Germinal center (tissue), 1 donor: ENCODE measurements around the gene PCOLCE2.

ENCODE experiments used
- DNase-seq: peaks from one replicate; pipeline ENCODE4 v3.0.0; 2012; ENCODE audit warnings: mixed read lengths, low spot score

PCOLCE2 gene

DNA sequence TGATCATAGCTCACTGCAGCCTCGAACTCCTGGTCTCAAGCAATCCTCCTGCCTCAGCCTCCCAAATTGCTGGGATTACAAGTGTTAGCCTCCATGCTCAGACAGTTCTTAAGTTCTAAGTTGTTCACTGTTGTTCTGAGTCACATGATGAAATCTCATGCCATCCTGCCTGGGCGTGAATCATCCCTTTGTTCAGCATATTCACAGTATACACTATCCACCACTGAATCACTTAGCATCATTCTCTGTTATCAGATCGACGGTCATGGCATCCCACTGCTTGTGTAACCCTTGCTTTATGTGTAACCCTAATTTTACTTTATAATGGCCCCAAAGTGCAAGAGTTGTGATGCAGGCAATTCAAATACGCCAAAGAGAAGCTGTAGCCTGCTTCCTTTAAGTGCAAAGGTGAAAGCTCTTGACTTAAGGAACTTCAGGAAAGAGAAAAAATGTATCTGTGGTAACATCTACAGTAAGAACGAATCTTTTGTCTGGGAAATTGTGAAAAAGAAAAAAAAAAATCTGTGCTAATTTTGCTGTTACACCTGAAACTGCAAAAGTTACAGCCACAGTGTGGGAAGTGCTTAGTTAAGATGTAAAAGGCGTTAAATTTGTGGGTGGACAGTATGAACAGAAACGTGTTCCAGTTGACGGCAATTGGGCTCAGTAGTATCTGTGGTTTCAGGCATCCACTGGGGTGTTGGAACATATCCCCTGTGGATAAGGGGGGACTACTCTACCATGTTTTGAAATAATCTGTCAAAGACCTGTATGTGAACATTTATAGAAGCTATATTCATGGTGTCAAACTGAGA is 80.6 kb downstream of the PCOLCE2 start:
- DNase-seq: no peak

DNA sequence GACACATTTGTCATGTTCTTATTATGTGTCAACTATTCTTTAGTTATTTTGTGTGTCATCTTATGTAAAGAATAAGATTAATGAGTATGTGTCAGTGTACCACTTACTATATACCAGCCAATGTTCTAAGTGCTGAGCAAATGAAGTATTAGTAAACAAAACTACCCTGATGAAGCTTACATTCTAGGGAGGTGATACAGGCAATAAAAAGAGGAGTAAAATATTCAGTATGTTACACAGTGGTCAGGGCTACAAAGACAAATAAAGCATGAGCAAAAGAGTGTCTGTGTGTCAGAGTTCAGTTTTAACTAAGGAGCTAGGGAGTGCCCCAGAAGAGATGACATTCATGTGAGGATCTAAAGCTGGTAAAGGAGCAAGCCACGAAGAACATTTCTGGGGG is 86.0 kb downstream of the PCOLCE2 start:
- DNase-seq: no peak

DNA sequence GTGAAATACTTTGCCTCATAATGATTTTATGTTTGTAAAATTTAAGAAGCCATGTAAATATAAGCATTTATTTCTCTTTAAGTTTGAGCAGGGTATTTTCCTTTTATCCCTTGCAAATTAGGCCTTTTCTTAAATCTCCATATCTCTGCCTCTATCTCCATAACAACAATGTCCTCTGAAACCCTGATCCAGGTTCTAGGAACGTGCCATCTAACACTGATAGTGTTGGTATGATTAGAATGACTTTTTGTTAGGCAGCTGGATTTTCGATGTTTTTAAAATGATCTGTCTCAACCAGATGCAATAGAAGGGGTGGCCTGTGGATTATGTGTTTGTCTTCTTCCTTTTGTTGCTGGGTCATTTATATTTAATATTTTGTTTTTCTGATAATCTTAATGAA is 87.1 kb downstream of the PCOLCE2 start:
- no peak for DNase-seq

DNA sequence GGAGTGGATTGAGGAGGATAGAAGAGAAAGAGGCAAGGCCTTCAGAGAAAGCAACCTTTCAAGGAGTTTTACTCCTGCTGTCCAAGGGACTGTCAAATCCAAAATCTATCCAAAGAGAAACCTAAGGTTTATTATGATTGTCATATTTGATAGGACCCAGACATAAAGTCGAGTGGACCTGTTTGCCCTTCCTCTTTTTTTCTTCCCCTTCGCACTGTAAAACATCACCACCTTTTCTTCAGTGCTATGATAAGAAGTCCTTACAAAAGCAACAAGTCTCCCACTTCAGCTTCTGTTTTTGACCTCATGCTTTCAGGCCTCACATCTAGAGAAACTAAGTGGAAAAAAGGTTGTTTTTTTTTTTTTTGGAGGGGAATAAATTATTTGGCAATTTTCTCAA is 92.1 kb downstream of the PCOLCE2 start:
- DNase-seq: no peak

DNA sequence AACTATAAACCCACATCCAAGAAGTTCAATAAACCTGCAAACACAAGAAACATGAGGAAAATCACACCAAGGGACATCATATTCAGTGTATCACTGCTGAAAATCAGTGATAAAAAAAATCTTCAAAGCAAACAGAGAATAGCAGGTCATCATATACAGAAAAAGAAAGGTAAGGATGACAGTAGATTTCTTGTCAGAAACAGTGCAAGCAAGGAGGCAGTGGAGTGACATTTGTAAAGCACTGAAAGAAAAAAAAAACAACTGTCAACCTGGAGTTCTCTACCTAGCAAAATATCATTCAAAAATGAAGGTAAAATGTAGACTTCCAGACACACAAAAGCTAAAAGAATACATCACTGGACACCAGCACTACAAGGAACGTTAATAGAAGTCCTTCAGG is 93.6 kb downstream of the PCOLCE2 start:
- no peak for DNase-seq

DNA sequence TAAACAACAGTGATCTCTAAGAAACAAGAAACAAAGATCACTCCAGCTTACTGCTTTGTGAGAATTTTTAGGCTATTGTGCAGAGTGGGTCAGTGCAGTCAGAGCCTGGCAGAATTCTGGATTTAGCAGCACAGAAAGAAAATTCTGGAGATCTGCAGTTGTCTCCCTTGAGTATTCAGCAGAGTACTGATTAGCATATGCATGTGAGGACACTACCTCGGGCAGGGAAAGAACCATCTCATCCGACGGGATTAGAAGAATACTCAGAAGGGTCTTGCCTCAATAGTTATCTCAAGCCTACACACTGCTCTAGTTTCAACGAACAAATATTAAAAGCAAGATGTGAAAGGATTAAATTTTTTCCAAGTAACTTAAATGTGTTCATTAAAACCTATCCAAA is 94.4 kb downstream of the PCOLCE2 start:
- no peak for DNase-seq

DNA sequence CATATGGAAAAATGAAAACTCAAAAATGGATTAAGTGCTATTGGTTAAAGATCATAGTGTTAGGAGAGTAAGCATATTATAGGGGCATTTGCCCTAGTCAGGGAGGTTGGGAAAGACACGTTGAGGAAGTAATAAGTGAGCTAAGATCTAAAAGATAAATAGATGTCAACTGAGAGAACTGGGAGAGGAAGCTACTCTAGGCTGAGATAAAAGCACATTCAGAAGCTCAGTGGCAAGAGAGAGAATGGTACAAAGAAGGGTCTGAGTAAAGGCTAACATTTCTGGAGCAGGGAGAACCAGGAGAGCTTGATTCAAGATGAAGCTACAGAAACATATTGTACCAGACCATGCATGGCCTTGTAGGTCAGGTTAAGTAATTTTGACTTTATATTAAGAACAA is 101.2 kb downstream of the PCOLCE2 start:
- DNase-seq: no peak

DNA sequence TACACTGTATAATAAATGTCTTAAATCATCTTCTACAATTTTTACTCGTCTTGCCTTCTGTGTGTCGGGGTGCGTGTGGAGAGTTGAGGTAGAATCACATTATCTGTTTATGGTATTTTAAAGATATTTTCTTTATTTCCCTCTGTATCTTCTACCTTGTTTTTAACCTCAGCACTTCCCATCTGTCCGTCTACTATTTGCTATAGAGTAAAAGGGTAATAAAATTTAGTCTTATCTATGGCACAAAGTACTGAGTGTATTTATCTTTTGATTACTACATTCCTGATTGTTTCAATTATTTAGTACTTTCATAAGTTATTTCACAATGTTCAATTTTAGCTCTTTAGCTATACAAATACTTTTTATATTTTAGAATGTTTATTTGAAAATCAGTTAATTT is 102.9 kb downstream of the PCOLCE2 start:
- no peak for DNase-seq

DNA sequence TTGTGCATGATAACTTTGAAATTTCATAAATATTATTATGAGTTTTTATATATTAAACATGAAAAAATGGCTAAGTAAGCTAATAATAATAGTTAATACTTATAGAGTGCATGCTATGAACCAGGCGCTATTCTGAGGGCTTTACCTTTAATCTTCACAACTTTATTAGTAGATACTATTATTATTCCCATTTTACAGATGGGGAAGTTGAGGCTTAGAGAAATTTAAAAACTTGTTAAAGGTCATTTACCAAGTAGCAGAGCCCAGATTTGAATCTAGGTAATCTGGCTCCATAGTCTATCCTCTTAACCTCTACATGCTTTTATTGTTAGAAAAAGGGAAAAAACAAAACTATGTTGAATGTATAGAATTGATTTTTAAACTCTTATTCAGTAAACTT is 104.7 kb downstream of the PCOLCE2 start:
- DNase-seq: no peak

DNA sequence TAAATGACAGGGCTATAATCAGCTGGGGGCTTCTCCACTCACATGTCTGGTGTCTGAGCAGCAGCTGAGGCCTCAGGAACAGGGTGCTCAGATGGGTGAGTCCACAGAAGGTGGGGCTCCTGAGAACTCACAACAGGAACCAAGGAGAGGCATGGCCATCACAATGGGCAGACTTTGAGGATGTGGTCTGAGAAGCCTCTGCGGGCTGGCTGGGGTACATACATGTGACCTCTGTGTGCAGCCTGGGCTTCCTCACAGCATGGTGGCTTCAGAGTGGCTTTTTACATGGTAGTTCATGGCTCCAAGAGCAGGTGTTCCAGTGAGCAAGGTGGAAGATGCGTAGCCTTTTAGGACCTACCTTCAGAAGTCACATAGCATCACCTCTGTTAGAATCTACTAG is 106.3 kb downstream of the PCOLCE2 start:
- no peak for DNase-seq

DNA sequence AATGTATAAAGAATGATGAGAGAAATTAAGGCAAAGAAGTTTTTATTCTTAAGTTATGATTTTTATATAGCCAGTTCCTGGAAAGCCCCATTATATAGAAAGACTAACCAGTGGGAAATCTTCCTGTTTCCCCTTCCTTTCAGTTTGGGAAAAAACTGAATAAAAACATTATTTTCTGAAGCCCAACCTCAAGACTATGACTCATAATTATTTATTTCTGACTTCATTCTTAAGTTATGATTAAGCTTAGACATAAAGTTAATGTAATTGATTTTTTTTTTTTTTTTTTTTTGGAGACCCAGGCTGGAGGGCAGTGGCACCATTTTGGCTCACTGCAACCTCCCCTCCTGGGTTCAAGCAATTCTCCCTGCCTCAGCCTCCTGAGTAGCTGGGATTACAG is 109.3 kb downstream of the PCOLCE2 start:
- DNase-seq: no peak

DNA sequence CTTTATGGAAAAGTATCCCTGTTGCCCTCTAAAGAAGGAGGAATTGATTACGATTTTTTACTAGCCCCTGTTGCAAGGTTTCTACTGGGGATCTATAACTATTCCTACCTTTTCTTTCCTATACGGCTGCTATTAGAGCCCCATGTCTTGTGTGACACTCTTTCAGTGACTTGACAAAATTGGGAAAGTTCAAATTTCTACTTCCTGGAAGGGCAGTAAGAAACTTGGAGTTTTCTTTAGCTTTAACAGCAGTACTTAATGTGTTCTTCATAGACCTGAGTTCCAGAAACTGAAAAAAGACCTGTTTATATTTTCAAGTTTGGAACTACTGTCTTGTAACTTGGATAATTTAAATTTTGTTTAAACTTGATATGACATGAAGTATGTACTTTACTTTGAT is 110.3 kb downstream of the PCOLCE2 start:
- no peak for DNase-seq

DNA sequence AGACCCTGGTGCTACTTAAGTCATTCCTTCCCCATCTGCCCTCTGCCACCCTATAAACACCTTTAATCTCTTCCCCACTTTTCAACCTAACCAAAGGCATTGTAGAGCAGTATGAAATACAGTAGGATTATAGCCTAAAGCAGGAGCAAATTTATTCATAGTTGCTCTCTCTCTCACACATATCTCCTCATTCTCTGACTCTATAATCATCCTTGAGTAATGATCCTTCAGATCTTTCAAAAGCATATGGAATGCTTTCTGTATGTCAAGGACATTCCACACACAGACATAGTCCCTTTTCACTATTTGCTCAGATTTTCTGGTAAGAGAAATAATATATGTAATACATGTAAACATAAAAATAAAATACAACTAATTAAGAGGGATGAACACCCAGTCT is 111.0 kb downstream of the PCOLCE2 start:
- DNase-seq: no peak

DNA sequence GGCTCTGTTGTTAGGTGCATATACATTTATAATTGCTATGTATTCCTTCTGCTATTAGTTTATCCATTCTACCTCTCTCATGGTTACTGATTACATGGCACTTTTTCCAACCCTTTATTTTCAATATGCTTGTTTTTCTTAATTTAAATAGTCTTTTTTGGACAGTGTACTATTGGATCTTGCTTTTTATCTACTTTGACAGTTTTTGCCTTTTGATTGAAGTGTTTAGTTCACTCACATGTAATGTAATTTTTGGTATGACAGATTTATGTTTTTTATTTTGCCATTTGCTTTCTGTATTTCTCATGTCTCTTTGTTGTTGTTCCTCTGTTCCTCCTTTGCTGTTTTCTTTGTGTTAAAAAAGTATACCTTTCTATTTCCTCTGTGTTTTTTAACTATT is 120.5 kb downstream of the PCOLCE2 start:
- no peak for DNase-seq
